ENCODE data around the gene ALDH4A1.

- TF ChIP-seq, protein P1, sequence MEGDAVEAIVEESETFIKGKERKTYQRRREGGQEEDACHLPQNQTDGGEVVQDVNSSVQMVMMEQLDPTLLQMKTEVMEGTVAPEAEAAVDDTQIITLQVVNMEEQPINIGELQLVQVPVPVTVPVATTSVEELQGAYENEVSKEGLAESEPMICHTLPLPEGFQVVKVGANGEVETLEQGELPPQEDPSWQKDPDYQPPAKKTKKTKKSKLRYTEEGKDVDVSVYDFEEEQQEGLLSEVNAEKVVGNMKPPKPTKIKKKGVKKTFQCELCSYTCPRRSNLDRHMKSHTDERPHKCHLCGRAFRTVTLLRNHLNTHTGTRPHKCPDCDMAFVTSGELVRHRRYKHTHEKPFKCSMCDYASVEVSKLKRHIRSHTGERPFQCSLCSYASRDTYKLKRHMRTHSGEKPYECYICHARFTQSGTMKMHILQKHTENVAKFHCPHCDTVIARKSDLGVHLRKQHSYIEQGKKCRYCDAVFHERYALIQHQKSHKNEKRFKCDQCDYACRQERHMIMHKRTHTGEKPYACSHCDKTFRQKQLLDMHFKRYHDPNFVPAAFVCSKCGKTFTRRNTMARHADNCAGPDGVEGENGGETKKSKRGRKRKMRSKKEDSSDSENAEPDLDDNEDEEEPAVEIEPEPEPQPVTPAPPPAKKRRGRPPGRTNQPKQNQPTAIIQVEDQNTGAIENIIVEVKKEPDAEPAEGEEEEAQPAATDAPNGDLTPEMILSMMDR (IDR thresholded peaks at IDR 0.05): no peak
- TF ChIP-seq POLR2AphosphoS5 (IDR thresholded peaks at IDR 0.05): no peak
These were observed 43.1 kb upstream of the ALDH4A1 start for GRCh38 chr1:18945401-18945849.
